Endothelial cell of umbilical vein (primary cell): ENCODE data around the gene CTBP2. TPM values are rescaled to one million over a fixed set of nuclear protein-coding genes. Genes with fewer than 3 reads are reported as not detected.
A peak's percentile ranks its signal among the peaks of the same experiment; 100 is the strongest.

Experiments used
- BruUV-seq: library from RNA; stranded (reverse); fragments of 400-500 nt; replicated peaks from 2 replicates; lab custom pipeline; 2021; lab: Mats Ljungman, UMichigan
- CTCF ChIA-PET: fragments of 300-600, 350-600 bp; sonication (Branson Sonifier 250); formaldehyde crosslinking; loops from one replicate; lab custom pipeline; 2021; ENCODE audit warnings: antibody characterized with exemption, inconsistent platforms; lab: Charles Lee
- POLR2A ChIA-PET: fragments of 300-600, 350-600 bp; sonication (Branson Sonifier 250); formaldehyde crosslinking; loops from one replicate; lab custom pipeline; 2021; ENCODE audit warnings: antibody characterized with exemption, inconsistent platforms; lab: Charles Lee
- DNase-seq: peaks from one replicate; pipeline ENCODE4 v3.0.0-alpha.2; 2011; ENCODE audit warnings: low read depth, low spot score
- FAIRE-seq: peaks from 2 replicates; lab custom pipeline; 2011; peaks lifted over from hg19 to GRCh38; lab: Jason Lieb, UNC
- H2AFZ ChIP-seq: 2 replicates; pipeline ENCODE4 v1.6.0; 2012; ENCODE audit warnings: low read depth, low read length, control low read depth, inconsistent platforms
- H3K27ac ChIP-seq: 2 replicates; pipeline ENCODE4 v1.5.1; 2011; ENCODE audit warnings: low read depth, mild to moderate bottlenecking, control low read depth, low read length, moderate library complexity; ENCODE audit not compliant: insufficient read depth
- H3K27me3 ChIP-seq, 2 experiments: 2 replicates each; pipeline versions ENCODE4 v1.6.0 to v1.6.1; 2011; ENCODE audit warnings: low read length in 2 of 2, mixed read lengths in 1 of 2; ENCODE audit not compliant: control insufficient read depth in 2 of 2, insufficient read depth in 2 of 2
- H3K36me3 ChIP-seq, 2 experiments: 2 replicates in 1 of 2; 3 replicates in 1 of 2; pipeline ENCODE4 v1.5.1; 2011; ENCODE audit warnings: low read length in 2 of 2, mild to moderate bottlenecking in 1 of 2, moderate library complexity in 1 of 2; ENCODE audit not compliant: control insufficient read depth in 2 of 2, insufficient read depth in 2 of 2; ENCODE audit errors: extremely low read depth in 1 of 2
- H3K4me1 ChIP-seq: 3 replicates; pipeline ENCODE4 v1.5.1; 2011; ENCODE audit warnings: mild to moderate bottlenecking, low read length; ENCODE audit not compliant: control insufficient read depth, insufficient read depth; ENCODE audit errors: extremely low read depth
- H3K4me2 ChIP-seq: 2 replicates; pipeline ENCODE4 v1.6.1; 2011; ENCODE audit warnings: low read length, control low read depth, mixed read lengths; ENCODE audit not compliant: insufficient read depth
- H3K4me3 ChIP-seq, 3 experiments: fragments of 200-600 bp in 1 of 3; sonication (generic), shearing (Covaris generic) in 1 of 3; replicated peaks in 1 of 3; 2 replicates each; pipeline ENCODE4 v1.5.1; 2011 to 2016; ENCODE audit warnings: control low read depth in 3 of 3, low read length in 3 of 3, mild to moderate bottlenecking in 2 of 3, inconsistent platforms in 1 of 3, low read depth in 1 of 3, moderate library complexity in 1 of 3; ENCODE audit not compliant: insufficient read depth in 1 of 3
- H3K79me2 ChIP-seq: 2 replicates; pipeline ENCODE4 v1.6.0; 2012; ENCODE audit warnings: low read length, inconsistent platforms; ENCODE audit not compliant: control insufficient read depth, insufficient read depth
- H3K9ac ChIP-seq: replicated peaks from 2 replicates; pipeline ENCODE3; 2011; ENCODE audit warnings: low read length, control low read depth; ENCODE audit not compliant: insufficient read depth; ENCODE audit errors: extremely low read depth
- H3K9me1 ChIP-seq: replicated peaks from 3 replicates; pipeline ENCODE4 v1.6.0; 2011; ENCODE audit warnings: mild to moderate bottlenecking, low read length; ENCODE audit not compliant: control insufficient read depth, insufficient read depth; ENCODE audit errors: extremely low read depth
- H3K9me3 ChIP-seq: replicated peaks from 2 replicates; pipeline ENCODE4 v1.5.1; 2012; ENCODE audit warnings: low read length, inconsistent platforms; ENCODE audit not compliant: control insufficient read depth, insufficient read depth
- H4K20me1 ChIP-seq: replicated peaks from 2 replicates; pipeline ENCODE3; 2011; ENCODE audit warnings: mild to moderate bottlenecking, low read length; ENCODE audit not compliant: control insufficient read depth, insufficient read depth; ENCODE audit errors: extremely low read depth
- EZH2 ChIP-seq: IDR thresholded peaks from 2 replicates; pipeline ENCODE4 v1.6.1; 2012; ENCODE audit warnings: borderline replicate concordance, low read depth, mild to moderate bottlenecking, moderate library complexity, low read length, inconsistent platforms; ENCODE audit not compliant: severe bottlenecking
- GATA2 ChIP-seq: IDR thresholded peaks from 2 replicates; pipeline ENCODE4 v1.7.0; 2011; ENCODE audit warnings: low read depth, mild to moderate bottlenecking, moderate library complexity, mixed read lengths, low read length; ENCODE audit not compliant: insufficient read length, insufficient read depth
- JUN ChIP-seq: IDR thresholded peaks from 2 replicates; pipeline ENCODE4 v1.6.1; 2011; ENCODE audit warnings: borderline replicate concordance, low read depth; ENCODE audit not compliant: insufficient read length, insufficient read depth
- POLR2AphosphoS5 ChIP-seq: IDR thresholded peaks from 2 replicates; pipeline ENCODE4 v1.6.1; 2012; ENCODE audit warnings: low read depth, mild to moderate bottlenecking, control low read depth, low read length, moderate library complexity; ENCODE audit not compliant: insufficient read depth
- dilution Hi-C: fragments of 300-500 bp; cut with MboI; formaldehyde crosslinking; loops from one replicate; pipeline ENCODE4 v1.15.0; 2019; ENCODE audit warnings: low sequenced_read_pairs; ENCODE audit not compliant: extremely low pct_ligation_motif_present
- intact Hi-C: fragments of 100-400 bp; cut with micrococcal nuclease; formaldehyde crosslinking; loops from one replicate; pipeline ENCODE4 v1.10.0; 2022
- polyA plus RNA-seq, 4 experiments: library from polyadenylated mRNA; depleted of rRNA in 3 of 4; stranded (reverse) in 3 of 4; unstranded in 1 of 4; fragments of >200 nt; gene quantifications; 2 replicates each; pipeline versions ENCODE4 v1.2.1 to v1.2.3, GENCODE V29; 2011 to 2012; ENCODE audit warnings: missing spikeins in 1 of 4
- total RNA-seq: library from RNA; stranded (reverse); gene quantifications from 2 replicates; pipeline ENCODE4 v1.2.3, GENCODE V29; 2021
- TF ChIP-seq, protein P1 (sequence below): IDR thresholded peaks from 2 replicates; pipeline ENCODE4 v1.6.1; 2011; ENCODE audit not compliant: insufficient read depth, insufficient read length
- TF ChIP-seq, protein P2 (sequence below), 2 donors: IDR thresholded peaks; 1 replicate in 1 of 2; 2 replicates in 1 of 2; pipeline ENCODE4 v1.5.1; 2011; ENCODE audit warnings: low read length in 2 of 2, mild to moderate bottlenecking in 2 of 2, moderate library complexity in 2 of 2, control low read depth in 1 of 2, inconsistent platforms in 1 of 2, low read depth in 1 of 2; ENCODE audit not compliant: insufficient read depth in 1 of 2; ENCODE audit errors: extremely low read depth in 1 of 2

Gene CTBP2
- total and polyA plus RNA-seq, 2 donors (not counting 3 experiments of a cell fraction or from before 2014, with no cell fraction given): 118 to 128 TPM

GRCh38 chr10:125061557-125062226, 98.7 kb downstream of the CTBP2 start:
- H3K27me3 ChIP-seq: no peaks in the 10 kb centered on the region
- DNase-seq: no peak
- H3K4me3 ChIP-seq: no peak overlapping the region
- dilution Hi-C loops (no loop called here), intact Hi-C loops (loop anchor here (1.0 to 2.0 kb wide), 3 partner anchors 13 to 69 kb away; no protein-coding TSS in a partner anchor)
- H3K9me1 ChIP-seq: no peaks in the 10 kb centered on the region
- CTCF ChIA-PET: interaction anchor here (0.6 to 5.9 kb wide), 34 partner anchors 10 to 639 kb away, joined by 3 to 159 read pairs (median 4); no protein-coding TSS in a partner anchor
- no peak overlapping the region for H3K4me2 ChIP-seq
- FAIRE-seq: no peak
- H3K36me3 ChIP-seq: peaks cover 0 to 7% of the 10 kb centered on the region in 2 experiments
- H3K4me1 ChIP-seq: peaks cover 51% of the 10 kb centered on the region
- no peaks in the 10 kb centered on the region for H4K20me1 ChIP-seq
- no TSS peak for BruUV-seq
- TF ChIP-seq POLR2AphosphoS5 (no peak), GATA2 (no peak), EZH2 (no peak), JUN (no peak)
- TF ChIP-seq, protein P1, sequence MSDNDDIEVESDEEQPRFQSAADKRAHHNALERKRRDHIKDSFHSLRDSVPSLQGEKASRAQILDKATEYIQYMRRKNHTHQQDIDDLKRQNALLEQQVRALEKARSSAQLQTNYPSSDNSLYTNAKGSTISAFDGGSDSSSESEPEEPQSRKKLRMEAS: no peak
- TF ChIP-seq, protein P2, sequence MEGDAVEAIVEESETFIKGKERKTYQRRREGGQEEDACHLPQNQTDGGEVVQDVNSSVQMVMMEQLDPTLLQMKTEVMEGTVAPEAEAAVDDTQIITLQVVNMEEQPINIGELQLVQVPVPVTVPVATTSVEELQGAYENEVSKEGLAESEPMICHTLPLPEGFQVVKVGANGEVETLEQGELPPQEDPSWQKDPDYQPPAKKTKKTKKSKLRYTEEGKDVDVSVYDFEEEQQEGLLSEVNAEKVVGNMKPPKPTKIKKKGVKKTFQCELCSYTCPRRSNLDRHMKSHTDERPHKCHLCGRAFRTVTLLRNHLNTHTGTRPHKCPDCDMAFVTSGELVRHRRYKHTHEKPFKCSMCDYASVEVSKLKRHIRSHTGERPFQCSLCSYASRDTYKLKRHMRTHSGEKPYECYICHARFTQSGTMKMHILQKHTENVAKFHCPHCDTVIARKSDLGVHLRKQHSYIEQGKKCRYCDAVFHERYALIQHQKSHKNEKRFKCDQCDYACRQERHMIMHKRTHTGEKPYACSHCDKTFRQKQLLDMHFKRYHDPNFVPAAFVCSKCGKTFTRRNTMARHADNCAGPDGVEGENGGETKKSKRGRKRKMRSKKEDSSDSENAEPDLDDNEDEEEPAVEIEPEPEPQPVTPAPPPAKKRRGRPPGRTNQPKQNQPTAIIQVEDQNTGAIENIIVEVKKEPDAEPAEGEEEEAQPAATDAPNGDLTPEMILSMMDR (IDR thresholded peaks at IDR 0.05; ENCODE audit: extremely low read depth in 1 of 2, insufficient read depth in 1 of 2, low read depth in 1 of 2, low read length in 2 of 2): no peak
- H3K9me3 ChIP-seq: no peaks in the 10 kb centered on the region
- H3K9ac ChIP-seq: no peak overlapping the region
- POLR2A ChIA-PET: interaction anchor here (2.0 kb wide), 1 partner anchor 13 kb away, joined by 4 read pairs; no protein-coding TSS in a partner anchor
- peaks cover 77% of the 10 kb centered on the region for H3K79me2 ChIP-seq
- H3K27ac ChIP-seq: peak overlapping the region; percentile 34
- no peak overlapping the region for H2AFZ ChIP-seq
